ENCODE measurements around the gene SHISA5.
"Not testable (repeated sequence)": the region's sequence is repeated elsewhere in the genome, so short reads cannot be mapped to it uniquely, and the experiment has no call there.

The SHISA5 gene

DNA sequence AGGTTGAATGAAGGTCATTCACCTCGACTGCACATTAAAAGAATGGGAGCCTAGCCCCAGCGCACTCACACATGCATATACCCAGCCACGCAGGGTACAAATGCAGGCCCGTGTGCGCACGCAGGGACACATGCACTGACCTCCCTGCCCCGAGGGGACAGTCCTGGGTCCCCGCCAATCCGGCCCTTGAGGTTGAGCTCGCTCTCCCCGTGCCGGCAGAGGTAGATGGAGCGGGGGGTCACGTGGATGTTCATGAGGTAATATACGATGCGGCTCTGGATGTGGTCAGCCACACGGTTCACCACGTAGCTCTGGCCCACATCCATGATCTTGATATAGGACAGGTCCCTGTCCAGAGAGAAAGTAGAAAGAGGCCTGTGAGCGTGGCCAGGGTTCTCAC, 32.1 kb upstream of the SHISA5 start:
- Histone ChIP-seq H3K36me3 (ENCODE audit: control insufficient read depth, insufficient read depth, low read length) (no peaks in the 10 kb centered on the region), H3K4me3 (ENCODE audit: low read length) (no peak overlapping the region), H3K9me3 (ENCODE audit: control insufficient read depth, low read length) (no peaks in the 10 kb centered on the region), H3K27me3 (ENCODE audit: control insufficient read depth, insufficient read depth, low read length) (no peaks in the 10 kb centered on the region), H3K9ac (ENCODE audit: low read length) (no peak overlapping the region), H3K4me1 (ENCODE audit: control insufficient read depth, insufficient read depth, low read length) (no peaks in the 10 kb centered on the region)

DNA sequence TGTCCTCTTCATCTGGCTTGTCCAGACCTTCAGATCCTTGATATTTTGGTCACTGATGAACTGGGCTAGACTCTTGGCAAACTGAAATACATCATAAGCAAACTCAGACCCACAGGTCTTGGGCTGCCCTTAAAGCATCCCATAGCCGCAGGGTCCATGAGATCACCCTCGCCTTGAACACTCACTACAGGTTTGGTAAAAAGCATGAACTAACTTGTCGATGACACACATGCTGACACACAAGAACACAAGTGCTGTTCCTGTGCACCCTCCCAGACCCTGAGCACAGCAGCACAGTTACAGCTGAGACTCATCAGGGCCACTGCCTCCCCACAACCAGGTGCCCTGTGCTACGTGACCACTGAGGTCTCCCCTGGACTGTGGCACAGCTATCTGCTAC, 31.6 kb upstream of the SHISA5 start:
- Histone ChIP-seq H3K9ac (ENCODE audit: low read length) (no peak overlapping the region), H3K36me3 (ENCODE audit: control insufficient read depth, insufficient read depth, low read length) (no peaks in the 10 kb centered on the region), H3K9me3 (ENCODE audit: control insufficient read depth, low read length) (no peaks in the 10 kb centered on the region), H3K4me1 (ENCODE audit: control insufficient read depth, insufficient read depth, low read length) (no peaks in the 10 kb centered on the region), H3K27me3 (ENCODE audit: control insufficient read depth, insufficient read depth, low read length) (no peaks in the 10 kb centered on the region), H3K4me3 (ENCODE audit: low read length) (no peak overlapping the region)

DNA sequence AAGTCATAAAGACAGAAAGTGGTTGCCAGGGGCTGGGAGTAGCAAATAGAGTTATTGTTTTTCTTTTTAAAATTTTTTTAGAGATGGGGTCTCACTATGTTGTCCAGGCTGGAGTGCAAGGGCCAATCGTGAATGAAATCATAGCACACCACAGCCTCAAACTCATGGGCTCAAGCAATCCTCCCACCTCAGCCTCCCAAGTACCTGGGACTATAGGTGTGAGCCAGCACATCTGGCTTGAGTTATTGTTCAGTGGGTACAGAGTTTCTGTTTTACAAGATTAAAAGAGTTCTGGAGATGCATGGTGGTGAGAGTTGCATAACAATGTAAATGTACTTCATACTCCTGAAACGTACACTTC, 29.0 kb upstream of the SHISA5 start:
- H3K27me3 ChIP-seq (ENCODE audit: control insufficient read depth, insufficient read depth, low read length): no peaks in the 10 kb centered on the region
- H3K36me3 ChIP-seq (ENCODE audit: control insufficient read depth, insufficient read depth, low read length): no peaks in the 10 kb centered on the region
- no peaks in the 10 kb centered on the region for H3K9me3 ChIP-seq (ENCODE audit: control insufficient read depth, low read length)
- no peak overlapping the region for H3K4me3 ChIP-seq (ENCODE audit: low read length)
- no peak overlapping the region for H3K9ac ChIP-seq (ENCODE audit: low read length)
- H3K4me1 ChIP-seq (ENCODE audit: control insufficient read depth, insufficient read depth, low read length): no peaks in the 10 kb centered on the region

DNA sequence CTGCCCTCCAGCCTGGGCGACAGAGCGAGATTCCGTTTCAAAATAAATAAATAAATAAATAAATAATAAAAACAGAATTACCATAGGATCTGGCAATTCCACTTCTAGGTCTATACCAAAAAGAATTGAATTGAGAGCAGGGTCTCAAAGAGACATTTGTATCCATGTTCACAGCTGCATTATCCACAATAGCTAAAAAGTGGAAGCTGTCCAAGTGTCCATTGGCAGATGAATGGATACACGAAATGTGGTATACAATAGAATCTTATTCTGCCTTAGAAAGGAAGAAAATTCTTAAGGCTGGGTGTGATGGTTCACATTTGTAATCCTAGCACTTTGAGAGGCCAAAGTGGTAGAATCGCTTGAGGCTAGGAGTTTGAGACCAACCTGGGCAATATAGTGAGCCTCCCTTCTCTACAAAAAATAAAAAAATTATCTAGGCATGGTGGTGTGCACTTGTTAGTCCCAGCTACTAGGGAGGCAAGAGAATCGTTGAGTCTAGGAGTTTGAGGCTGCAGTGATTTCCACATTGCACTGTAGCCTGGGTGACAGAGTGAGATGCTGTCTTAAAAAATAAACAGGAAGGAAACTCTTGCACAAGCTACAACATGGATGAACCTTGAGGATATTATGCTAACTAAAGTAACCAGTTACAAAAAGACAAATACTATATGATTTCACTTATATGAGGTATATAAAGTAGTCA, 28.4 kb upstream of the SHISA5 start:
- H3K36me3 ChIP-seq (ENCODE audit: control insufficient read depth, insufficient read depth, low read length): no peaks in the 10 kb centered on the region
- H3K9me3 ChIP-seq (ENCODE audit: control insufficient read depth, low read length): no peaks in the 10 kb centered on the region
- no peak overlapping the region for H3K4me3 ChIP-seq (ENCODE audit: low read length)
- no peaks in the 10 kb centered on the region for H3K4me1 ChIP-seq (ENCODE audit: control insufficient read depth, insufficient read depth, low read length)
- no peak overlapping the region for H3K9ac ChIP-seq (ENCODE audit: low read length)
- no peaks in the 10 kb centered on the region for H3K27me3 ChIP-seq (ENCODE audit: control insufficient read depth, insufficient read depth, low read length)

DNA sequence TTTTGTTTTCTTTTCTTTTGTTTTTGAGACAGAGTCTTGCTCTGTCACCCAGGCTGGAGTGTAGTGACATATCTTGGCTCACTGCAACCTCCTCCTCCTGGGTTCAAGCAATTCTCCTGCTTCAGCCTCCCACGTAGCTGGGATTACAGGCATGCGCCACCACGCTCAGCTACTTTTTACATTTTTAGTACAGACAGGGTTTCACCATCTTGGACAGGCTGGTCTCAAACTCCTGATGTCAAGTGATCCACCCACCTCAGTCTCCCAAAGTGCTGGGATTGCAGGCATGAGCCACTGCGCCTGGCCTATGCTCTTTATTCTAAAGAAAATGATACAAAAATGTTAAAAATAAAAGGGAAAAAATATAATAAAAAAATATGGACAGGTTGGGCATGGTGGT, 26.7 kb upstream of the SHISA5 start:
- not testable (repeated sequence) for H3K9ac ChIP-seq (ENCODE audit: low read length); H3K9me3 ChIP-seq (ENCODE audit: control insufficient read depth, low read length); H3K4me3 ChIP-seq (ENCODE audit: low read length); H3K4me1 ChIP-seq (ENCODE audit: control insufficient read depth, insufficient read depth, low read length); H3K36me3 ChIP-seq (ENCODE audit: control insufficient read depth, insufficient read depth, low read length); H3K27me3 ChIP-seq (ENCODE audit: control insufficient read depth, insufficient read depth, low read length)

DNA sequence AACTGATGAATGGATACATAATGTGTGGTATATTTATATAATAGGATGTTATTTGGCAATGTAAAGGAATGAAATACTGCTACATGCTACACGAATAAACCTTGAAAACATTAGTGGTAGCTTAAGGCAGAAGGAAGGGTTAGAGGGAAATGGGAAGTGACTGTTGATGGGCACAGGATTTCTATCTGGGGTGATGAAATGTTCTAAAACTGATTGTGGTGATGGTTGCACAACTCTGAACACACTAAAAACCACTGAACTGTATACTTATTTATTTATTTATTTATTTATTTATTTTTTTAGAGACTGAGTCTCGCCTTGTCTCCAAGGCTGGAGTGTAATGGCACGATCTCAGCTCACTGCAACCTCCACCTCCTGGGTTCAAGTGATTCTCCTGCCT, 24.8 kb upstream of the SHISA5 start:
- no peaks in the 10 kb centered on the region for H3K36me3 ChIP-seq (ENCODE audit: control insufficient read depth, insufficient read depth, low read length)
- no peak overlapping the region for H3K9ac ChIP-seq (ENCODE audit: low read length)
- H3K4me1 ChIP-seq (ENCODE audit: control insufficient read depth, insufficient read depth, low read length): no peaks in the 10 kb centered on the region
- H3K4me3 ChIP-seq (ENCODE audit: low read length): no peak overlapping the region
- no peaks in the 10 kb centered on the region for H3K9me3 ChIP-seq (ENCODE audit: control insufficient read depth, low read length)
- H3K27me3 ChIP-seq (ENCODE audit: control insufficient read depth, insufficient read depth, low read length): no peaks in the 10 kb centered on the region

DNA sequence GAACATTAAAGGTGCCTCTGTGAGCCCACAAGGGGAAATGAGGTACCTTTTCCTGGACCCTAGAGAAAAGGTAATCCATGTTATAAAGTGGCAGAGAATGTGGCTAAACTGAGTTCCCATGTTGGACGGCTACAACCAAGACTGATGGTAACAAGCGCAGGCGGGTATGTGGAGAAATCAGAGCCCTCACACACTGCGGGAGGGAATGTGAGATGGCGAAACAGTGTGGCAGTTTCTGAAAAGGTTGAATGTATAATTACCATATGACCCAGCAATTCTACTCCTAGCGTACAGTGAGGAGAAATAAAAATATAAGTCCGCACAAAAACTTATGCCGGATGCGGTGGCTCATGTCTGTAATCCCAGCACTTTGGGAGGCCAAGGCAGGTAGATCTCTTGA, 24.1 kb upstream of the SHISA5 start:
- Histone ChIP-seq H3K4me3 (ENCODE audit: low read length) (no peak overlapping the region), H3K36me3 (ENCODE audit: control insufficient read depth, insufficient read depth, low read length) (no peaks in the 10 kb centered on the region), H3K4me1 (ENCODE audit: control insufficient read depth, insufficient read depth, low read length) (no peaks in the 10 kb centered on the region), H3K9ac (ENCODE audit: low read length) (no peak overlapping the region), H3K9me3 (ENCODE audit: control insufficient read depth, low read length) (no peaks in the 10 kb centered on the region), H3K27me3 (ENCODE audit: control insufficient read depth, insufficient read depth, low read length) (no peaks in the 10 kb centered on the region)

DNA sequence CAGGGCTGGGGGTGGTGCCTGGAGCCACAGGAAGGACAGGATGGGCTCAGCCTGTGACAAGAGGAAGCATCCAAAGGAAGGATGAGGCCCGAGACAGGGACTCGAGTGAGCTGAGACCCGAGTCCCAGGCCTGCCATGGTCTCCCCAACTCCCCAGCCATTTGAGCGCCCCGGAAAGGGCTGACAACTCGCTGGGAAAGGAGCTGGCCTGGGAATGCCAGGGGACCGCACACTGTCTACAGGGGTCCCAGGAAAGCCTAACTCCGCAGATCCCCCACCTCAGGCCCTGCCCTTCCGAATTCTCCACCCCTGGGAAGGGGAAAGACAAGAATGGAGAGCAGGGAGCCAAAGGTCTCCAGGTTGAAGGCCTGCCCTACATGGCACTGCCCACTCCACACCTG, 21.0 kb upstream of the SHISA5 start:
- Histone ChIP-seq H3K27me3 (ENCODE audit: control insufficient read depth, insufficient read depth, low read length) (no peaks in the 10 kb centered on the region), H3K4me3 (ENCODE audit: low read length) (no peak overlapping the region), H3K9ac (ENCODE audit: low read length) (no peak overlapping the region), H3K4me1 (ENCODE audit: control insufficient read depth, insufficient read depth, low read length) (no peaks in the 10 kb centered on the region), H3K36me3 (ENCODE audit: control insufficient read depth, insufficient read depth, low read length) (no peaks in the 10 kb centered on the region), H3K9me3 (ENCODE audit: control insufficient read depth, low read length) (no peaks in the 10 kb centered on the region)

DNA sequence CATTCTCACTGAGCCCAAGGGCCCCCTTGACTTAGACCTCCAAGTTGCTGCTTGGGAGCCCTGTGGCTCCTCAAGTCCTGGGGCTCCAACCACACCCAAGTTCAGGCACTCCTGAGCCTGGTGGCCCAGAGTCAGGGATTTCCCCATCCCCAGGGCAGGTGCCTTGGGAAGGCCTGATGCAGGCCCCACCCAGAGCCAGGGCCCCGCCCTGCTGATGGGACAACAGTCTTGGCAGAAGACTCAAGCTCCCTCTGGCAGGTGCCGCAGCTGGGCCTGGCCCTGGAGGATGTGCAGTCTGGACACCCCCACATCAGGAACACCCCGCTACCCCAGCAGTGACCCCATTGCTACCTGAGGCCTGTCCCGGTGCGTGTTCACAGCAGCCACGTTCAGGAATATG, 17.7 kb upstream of the SHISA5 start:
- Histone ChIP-seq H3K9me3 (ENCODE audit: control insufficient read depth, low read length) (no peaks in the 10 kb centered on the region), H3K4me1 (ENCODE audit: control insufficient read depth, insufficient read depth, low read length) (no peaks in the 10 kb centered on the region), H3K36me3 (ENCODE audit: control insufficient read depth, insufficient read depth, low read length) (no peaks in the 10 kb centered on the region), H3K27me3 (ENCODE audit: control insufficient read depth, insufficient read depth, low read length) (no peaks in the 10 kb centered on the region), H3K9ac (ENCODE audit: low read length) (no peak overlapping the region), H3K4me3 (ENCODE audit: low read length) (no peak overlapping the region)

DNA sequence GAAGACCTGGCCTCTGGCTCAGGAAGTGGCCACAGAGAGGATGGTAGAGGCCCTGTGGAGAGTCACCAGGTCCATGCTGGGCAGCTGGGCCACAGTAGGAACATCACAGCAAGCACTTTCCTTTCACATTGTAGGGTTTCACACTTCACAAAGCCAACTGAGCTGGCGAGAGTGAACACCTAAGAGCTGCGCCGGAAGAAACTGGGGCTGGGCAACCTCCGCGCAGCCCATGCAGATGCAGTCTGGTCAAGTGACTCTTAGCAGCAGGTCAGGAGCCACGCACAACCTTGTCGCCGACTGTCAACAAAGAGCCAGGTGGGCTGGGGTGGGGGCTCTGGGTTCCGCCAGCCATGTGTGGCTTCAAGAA, 15.3 kb upstream of the SHISA5 start:
- H3K9ac ChIP-seq (ENCODE audit: low read length): no peak overlapping the region
- no peaks in the 10 kb centered on the region for H3K4me1 ChIP-seq (ENCODE audit: control insufficient read depth, insufficient read depth, low read length)
- H3K27me3 ChIP-seq (ENCODE audit: control insufficient read depth, insufficient read depth, low read length): no peaks in the 10 kb centered on the region
- H3K4me3 ChIP-seq (ENCODE audit: low read length): no peak overlapping the region
- H3K36me3 ChIP-seq (ENCODE audit: control insufficient read depth, insufficient read depth, low read length): no peaks in the 10 kb centered on the region
- H3K9me3 ChIP-seq (ENCODE audit: control insufficient read depth, low read length): no peaks in the 10 kb centered on the region

DNA sequence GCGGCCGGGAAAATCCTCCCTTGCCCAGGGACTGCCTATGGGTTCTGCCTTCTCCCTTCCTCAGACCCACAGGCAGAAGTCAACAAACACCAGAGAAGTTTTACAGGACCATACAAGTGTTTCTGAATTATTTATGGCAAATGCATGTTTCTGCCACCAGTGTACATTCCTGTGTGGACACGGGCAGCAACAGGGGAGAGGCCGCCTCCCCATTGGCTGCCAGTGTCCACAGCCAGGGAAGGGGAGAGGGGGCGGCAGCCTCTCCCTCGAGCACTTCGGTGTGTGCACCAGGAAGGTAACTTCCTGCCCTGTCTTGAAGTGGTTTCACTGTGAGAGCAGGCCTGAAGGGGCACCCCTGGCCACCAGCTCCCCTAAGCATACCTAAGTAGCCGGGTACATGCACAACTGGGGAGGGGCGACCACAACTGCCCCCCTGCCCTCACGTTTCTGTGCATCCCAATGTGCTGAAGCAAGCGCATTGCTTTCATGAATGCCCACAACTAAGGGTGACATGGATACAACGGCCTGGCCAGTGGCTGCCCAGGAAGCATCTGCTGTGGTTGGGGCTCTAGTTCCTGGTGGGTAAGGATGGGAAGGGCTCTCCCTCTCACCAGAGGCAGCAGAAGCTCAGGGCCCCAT, 14.8 kb upstream of the SHISA5 start:
- no peaks in the 10 kb centered on the region for H3K4me1 ChIP-seq (ENCODE audit: control insufficient read depth, insufficient read depth, low read length)
- no peaks in the 10 kb centered on the region for H3K27me3 ChIP-seq (ENCODE audit: control insufficient read depth, insufficient read depth, low read length)
- no peak overlapping the region for H3K4me3 ChIP-seq (ENCODE audit: low read length)
- H3K9me3 ChIP-seq (ENCODE audit: control insufficient read depth, low read length): no peaks in the 10 kb centered on the region
- no peak overlapping the region for H3K9ac ChIP-seq (ENCODE audit: low read length)
- H3K36me3 ChIP-seq (ENCODE audit: control insufficient read depth, insufficient read depth, low read length): no peaks in the 10 kb centered on the region

DNA sequence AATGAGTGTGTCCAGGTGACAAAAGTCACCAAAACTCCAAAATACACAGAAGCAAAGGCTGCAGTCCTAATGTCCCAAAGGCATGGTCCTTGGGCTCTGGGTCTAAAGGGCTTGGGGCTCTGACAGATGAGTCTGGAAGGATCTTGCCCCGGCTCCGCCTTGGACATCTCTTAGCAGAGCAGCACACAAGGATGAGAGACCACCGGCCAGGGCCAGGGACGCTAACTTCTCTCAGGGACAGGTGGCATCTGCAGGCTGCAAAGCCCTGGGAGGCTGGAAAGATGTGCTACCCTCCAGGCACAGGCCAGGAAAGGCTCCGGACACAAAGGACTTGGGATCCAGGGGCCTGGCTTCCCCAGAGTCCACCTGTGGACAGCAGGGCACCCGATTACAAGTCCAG, 14.1 kb upstream of the SHISA5 start:
- Histone ChIP-seq H3K36me3 (ENCODE audit: control insufficient read depth, insufficient read depth, low read length) (no peaks in the 10 kb centered on the region), H3K4me3 (ENCODE audit: low read length) (no peak overlapping the region), H3K9ac (ENCODE audit: low read length) (no peak overlapping the region), H3K4me1 (ENCODE audit: control insufficient read depth, insufficient read depth, low read length) (no peaks in the 10 kb centered on the region), H3K27me3 (ENCODE audit: control insufficient read depth, insufficient read depth, low read length) (no peaks in the 10 kb centered on the region), H3K9me3 (ENCODE audit: control insufficient read depth, low read length) (no peaks in the 10 kb centered on the region)

DNA sequence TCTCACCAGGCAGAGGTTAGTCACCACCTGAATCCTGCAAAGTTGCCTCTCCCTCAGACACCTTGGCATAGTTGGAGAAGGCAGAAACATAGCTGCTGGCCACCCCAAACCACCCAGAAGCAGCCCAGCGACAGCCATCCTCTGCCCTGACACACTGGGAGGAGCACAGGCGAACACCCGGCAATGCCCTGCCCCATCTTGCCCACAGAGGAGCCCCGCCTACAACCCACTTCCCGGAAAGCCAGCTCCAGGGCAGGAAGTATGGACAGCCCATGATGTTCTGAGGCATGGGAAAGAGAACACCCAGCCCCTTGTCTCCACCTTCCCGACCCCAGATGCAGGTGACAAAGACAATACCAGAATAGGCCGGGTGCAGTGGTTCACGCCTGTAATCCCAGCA, 12.6 kb upstream of the SHISA5 start:
- no peaks in the 10 kb centered on the region for H3K4me1 ChIP-seq (ENCODE audit: control insufficient read depth, insufficient read depth, low read length)
- H3K9ac ChIP-seq (ENCODE audit: low read length): no peak overlapping the region
- no peaks in the 10 kb centered on the region for H3K27me3 ChIP-seq (ENCODE audit: control insufficient read depth, insufficient read depth, low read length)
- no peaks in the 10 kb centered on the region for H3K9me3 ChIP-seq (ENCODE audit: control insufficient read depth, low read length)
- H3K36me3 ChIP-seq (ENCODE audit: control insufficient read depth, insufficient read depth, low read length): no peaks in the 10 kb centered on the region
- no peak overlapping the region for H3K4me3 ChIP-seq (ENCODE audit: low read length)
